Stimulated activated CD8-positive, alpha-beta memory T cell treated with anti-CD3 and anti-CD28 coated beads, Interleukin-4, amount 100 ng/mL, for 4 hours (primary cell): ENCODE data around the gene PGLYRP4.

Experiments used
- DNase-seq, 2 donors: peaks; one replicate each; pipeline ENCODE4 v3.0.0-alpha.2; 2020; ENCODE audit warnings: low read depth in 2 of 2, low spot score in 1 of 2

Gene PGLYRP4

DNA sequence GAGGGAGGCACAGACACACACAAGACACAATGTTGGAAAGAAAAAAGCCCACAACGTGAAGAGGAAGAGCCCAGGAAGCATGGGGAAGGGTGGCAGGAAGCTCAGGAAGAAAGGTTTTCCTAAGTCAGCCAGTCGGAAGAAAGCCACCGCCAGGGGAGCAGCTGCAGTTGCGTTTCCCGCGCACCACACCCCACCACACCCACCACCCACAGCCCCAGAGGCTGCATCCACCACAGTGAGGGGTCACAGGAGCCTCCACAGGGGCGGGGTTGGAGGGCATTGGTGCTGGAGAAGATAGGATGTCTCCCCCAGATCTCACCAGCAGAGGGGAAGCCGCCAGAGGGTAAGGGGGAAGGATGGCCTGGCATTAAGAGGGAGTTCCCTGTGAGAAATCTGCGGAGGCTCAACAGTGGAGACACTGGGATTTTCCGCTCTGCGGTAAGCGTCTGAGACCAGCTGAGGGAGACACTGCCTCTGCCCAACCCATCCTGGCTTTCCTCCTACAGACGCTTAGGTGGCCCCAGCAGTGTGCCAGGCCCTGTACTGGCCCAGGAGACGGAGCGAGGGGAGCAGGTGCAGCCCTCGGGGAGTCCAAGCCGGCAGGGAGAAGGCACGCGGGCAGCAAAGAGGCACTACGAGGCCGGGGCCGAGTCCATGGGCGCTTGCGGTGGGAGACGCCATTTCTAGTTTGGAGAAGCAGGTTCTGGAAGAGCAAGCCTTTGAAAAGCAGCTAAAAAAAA, 55.7 kb downstream of the PGLYRP4 start:
- no peak for DNase-seq

DNA sequence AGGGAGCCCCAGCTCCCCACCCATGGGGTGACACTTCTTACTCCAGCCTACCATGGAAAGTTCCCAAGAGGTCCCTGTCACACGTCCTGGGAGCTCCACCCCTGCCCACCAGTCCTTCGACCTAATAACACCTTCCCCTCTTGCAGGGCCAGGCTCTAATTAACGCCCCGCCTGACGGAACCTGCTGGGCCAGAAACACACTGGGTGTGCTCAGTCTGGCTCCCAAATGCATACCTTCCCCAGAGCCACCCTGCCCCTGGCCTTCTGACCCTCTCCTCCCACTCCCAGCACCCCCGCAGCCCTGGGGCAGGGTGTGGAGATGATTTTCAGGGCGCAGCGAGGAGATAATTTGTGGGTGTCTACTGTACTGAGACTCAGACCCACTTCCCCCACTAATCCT, 56.5 kb downstream of the PGLYRP4 start:
- DNase-seq: no peak

GRCh38 chr1:153291514-153291913, 57.1 kb downstream of the PGLYRP4 start:
- no peak for DNase-seq

DNA sequence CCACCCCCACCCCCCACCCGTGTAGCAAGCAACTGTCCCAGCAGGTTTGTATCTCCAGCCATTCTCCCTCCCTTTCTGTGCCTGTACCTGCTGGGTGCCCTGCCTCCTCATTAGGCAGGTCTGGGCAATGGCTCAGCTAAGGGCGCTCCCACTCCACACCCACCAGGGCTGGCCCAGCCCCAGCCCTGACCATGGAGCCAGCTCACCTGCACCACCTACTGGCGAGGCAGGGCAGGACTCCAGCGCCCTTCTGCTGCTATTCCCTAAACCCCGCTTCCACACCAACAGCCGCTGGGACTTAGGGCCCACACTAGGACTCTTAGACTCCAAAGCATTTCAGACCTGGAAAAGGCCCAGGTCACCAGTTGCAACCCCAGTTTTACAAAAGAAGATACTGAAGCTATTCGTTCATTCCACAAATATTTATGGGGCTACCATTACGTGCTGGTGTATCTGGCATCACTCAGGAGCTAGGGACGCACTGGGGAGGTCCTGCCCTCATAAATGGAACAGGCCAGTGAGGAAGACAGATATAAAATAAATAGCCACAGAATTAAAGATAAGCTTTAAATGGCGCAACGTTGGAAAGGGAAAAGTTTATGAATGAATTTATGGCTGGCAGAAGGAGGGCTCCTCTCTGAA, 59.9 kb downstream of the PGLYRP4 start:
- DNase-seq: no peak
